ENCODE data around the gene MEGF9. TPM values are rescaled to one million over a fixed set of nuclear protein-coding genes. Genes with fewer than 3 reads are reported as not detected.
A peak's percentile ranks its signal among the peaks of the same experiment; 100 is the strongest.

MEGF9 gene
- polyA plus RNA-seq, 3 donors, result 19.7 to 22.1 (median 20.9) TPM

GRCh38 chr9:120734607-120735410 is 20.5 kb upstream of the MEGF9 start:
- DNase-seq (ENCODE audit: low read depth in 3 of 3, low spot score in 2 of 3), result no peak

- DNase-seq (ENCODE audit: low read depth in 3 of 3, low spot score in 2 of 3), result no peak
These were observed 18.9 kb upstream of the MEGF9 start for GRCh38 chr9:120733190-120733589.

DNA sequence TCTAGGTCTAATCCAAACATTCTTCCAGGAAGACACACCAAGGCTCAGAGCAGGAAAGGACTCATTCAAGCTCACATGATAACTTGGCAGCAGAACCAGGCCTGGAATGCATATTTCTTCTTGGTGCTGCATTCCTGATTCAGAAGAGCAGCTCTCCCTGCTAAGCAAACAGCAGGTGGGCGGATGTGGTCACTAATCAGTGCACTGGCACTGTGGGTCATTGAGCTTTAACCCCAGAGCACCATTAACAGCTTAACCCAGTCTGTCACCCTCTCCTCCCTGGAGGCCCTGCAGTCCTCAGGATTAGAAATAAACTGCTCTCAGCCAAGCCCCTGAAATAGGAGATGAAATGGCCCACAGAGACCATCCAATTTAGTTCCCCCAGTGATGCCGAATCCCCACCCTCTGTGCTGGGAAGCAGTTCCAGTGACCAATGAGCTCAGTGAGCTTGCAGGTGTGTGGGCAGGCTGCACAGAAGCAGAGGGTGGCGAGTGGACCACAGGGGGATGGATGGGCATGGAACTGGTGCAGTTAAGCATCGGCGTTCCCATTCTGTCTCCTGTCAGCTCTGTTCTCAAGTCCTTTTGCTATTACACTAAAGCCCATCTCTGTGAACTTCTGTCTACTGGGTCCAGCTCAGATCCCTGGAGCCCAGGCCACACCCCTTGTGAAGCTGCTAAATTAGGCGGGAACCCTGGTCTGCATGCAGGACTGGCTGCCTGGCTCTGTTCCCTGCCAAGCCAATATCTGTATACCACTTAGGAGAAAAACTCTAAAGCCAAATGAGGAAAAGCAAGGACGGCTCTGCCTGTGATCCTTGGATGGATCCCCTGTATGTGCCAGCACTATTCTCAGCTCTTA is 16.6 kb upstream of the MEGF9 start:
- DNase-seq (ENCODE audit: low read depth in 3 of 3, low spot score in 2 of 3), result no peak

GRCh38 chr9:120729791-120730241 is 15.5 kb upstream of the MEGF9 start:
- DNase-seq (ENCODE audit: low read depth in 3 of 3, low spot score in 2 of 3), result no peak

DNA sequence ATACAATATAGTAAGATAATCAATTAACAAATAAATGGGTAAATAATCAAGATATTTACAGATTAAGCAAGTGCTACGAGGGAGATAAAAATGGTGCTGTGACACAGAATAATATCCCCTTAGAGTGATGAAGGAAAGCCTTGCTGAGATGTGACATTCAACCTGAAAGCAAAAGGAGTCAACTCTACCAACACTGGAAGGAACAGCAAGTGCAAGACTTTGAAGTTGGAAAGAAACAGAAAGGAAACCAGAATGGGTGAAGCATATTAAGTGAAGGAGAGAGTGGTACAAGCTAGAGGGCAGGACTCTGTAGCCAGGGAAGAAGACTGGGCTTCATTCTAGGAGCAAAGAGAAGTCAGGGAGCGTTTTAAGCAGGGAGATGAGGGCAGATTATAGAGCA is 12.2 kb upstream of the MEGF9 start:
- no peak for DNase-seq (ENCODE audit: low read depth in 3 of 3, low spot score in 2 of 3)

DNA sequence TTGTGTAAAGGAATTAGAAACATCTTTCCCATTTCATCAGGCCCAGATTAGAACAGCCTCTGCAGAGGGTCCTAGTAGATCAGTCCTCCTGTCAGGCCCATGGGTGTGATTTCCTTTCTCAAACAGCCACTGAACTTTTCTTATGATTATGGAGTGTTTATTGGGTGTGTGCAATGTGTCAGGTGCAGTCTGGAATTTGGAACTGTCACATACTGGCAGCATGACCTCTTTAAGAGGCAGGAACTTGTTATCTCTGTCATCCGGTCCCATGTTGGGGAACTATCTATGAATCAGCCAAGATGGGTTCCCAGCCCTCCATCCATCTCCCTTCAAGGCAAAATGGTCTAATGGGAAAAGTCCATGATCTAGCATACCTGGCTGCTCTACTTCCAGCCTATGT is 11.6 kb upstream of the MEGF9 start:
- no peak for DNase-seq (ENCODE audit: low read depth in 3 of 3, low spot score in 2 of 3)

GRCh38 chr9:120724757-120725400 is 10.6 kb upstream of the MEGF9 start:
- DNase-seq (ENCODE audit: low read depth in 3 of 3, low spot score in 2 of 3), result no peak

GRCh38 chr9:120723565-120723964 is 9.3 kb upstream of the MEGF9 start:
- DNase-seq (ENCODE audit: low read depth in 3 of 3, low spot score in 2 of 3), result no peak

GRCh38 chr9:120720404-120720803 is 6.1 kb upstream of the MEGF9 start:
- DNase-seq (ENCODE audit: low read depth in 3 of 3, low spot score in 2 of 3), result no peak

DNA sequence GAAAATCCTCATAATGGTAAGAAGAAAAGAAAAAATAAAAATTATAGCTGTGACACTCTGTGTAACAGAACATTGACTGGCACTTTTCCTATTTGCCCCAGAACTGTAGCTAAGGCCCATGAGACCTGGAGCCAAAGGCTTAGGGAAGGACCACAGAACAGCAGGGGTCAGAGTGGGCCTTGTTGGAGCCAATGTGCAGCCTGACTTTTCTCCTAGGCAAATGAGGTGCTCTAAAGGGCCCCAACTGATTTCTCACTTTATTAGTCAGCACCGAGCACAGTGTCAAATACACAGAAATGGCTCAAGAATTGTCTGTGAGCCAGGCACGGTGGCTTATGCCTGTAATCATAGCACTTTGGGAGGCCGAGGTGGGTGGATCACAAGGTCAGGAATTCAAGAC is 4.0 kb upstream of the MEGF9 start:
- DNase-seq (ENCODE audit: low read depth in 3 of 3, low spot score in 2 of 3), result no peak

GRCh38 chr9:120717176-120717575 is 2.9 kb upstream of the MEGF9 start:
- no peak for DNase-seq (ENCODE audit: low read depth in 3 of 3, low spot score in 2 of 3)

- no peak for DNase-seq (ENCODE audit: low read depth in 3 of 3, low spot score in 2 of 3)
These were observed 2.2 kb upstream of the MEGF9 start for GRCh38 chr9:120716483-120716882.

DNA sequence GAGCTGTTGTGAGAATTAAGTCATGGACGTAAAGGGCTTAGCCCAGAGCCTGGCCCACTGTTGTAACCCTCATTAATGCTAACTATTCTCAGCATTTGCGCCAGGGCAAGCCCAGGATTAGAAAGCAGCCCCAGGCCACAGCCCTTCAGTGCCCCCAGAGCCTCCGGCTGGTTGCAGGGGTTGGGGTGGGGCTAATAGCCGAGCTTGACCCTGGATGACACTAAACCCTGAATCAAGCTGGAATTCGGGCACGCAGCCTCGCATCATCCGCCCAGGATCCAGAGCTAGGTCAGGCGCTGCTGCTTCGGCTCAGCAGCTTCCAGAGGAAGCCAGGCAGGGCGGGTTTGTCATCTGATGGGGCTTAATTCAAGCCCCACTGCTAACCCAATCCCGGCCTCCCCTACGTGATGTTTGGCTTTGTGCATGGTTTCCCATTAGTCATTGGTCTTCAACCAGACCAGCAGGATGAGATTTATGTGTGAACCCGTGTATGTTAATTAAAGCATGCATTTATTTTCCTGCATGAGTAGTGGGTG is 1.2 kb upstream of the MEGF9 start:
- DNase-seq (ENCODE audit: low read depth in 3 of 3, low spot score in 2 of 3), result peak in 1 of 3 donors; percentile 61

DNA sequence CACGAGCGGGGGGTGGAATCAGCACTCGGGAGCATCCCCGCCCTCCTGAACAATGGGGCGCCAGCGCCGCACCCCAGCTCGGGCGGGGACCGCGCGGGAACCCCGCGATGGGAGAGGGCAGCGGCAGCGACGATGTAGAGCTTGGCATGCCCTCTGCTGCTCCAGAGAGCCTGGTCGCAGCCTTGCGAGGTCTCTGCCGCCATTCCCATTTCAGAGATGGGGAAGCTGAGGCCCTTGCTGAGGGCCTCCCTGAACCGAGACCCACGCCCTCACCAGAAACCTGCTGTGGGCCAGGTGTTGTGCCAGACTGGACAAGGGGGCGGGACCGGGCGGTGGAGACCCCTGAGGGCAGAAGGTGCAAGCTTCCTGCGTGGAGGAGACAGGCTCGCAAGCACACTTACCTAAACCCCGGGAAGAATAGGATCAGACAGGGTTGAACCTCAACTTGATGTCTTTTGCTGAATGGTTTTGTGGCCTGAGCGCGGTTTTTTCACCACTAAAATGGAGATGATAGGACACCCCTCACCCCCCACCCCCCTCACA is 647 bp upstream of the MEGF9 start:
- DNase-seq (ENCODE audit: low read depth in 3 of 3, low spot score in 2 of 3), result no peak

DNA sequence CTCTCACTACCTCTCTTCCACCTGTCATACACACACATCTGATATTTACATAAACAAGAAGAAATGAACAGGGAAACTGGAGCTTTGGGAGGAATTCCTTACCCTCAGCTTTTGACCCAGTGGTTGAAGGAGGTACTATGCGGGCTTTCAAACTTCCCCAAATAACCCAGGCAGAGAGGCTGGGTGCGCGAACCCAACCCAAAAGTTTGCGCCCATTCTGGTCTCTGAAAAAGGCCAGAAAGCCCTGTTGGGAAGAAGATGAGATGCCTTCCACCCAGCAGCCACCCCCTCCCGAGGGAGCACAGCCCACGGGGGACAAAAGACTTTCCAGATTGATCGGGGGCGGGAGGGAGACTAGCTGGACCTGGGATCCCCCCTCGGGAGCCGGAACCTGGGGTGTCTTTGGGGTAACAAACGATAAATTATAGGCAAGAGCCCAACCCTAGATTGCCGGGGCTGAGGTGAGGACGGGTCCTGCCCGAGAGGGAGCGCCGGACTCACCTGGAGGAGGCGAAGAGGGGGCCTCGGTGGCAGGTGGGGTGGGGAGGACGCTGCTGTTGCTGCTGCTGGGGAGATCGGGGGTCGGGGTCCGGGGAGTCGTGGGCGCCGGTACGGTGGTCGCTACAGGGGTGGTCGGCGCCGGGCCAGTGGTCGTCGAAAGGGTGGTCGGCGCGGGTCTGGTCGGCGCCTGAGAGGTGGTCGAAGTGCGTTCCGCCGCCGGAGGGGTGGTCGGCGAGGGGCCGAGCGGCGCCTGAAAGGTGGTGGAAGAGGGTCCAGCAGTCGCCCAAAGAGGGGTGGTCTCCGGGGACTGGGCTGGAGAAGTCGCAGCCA is 798 bp downstream of the MEGF9 start:
- DNase-seq (ENCODE audit: low read depth in 3 of 3, low spot score in 2 of 3), result no peak

- no peak for DNase-seq (ENCODE audit: low read depth in 3 of 3, low spot score in 2 of 3)
These were observed 1.7 kb downstream of the MEGF9 start for GRCh38 chr9:120712539-120713031.

DNA sequence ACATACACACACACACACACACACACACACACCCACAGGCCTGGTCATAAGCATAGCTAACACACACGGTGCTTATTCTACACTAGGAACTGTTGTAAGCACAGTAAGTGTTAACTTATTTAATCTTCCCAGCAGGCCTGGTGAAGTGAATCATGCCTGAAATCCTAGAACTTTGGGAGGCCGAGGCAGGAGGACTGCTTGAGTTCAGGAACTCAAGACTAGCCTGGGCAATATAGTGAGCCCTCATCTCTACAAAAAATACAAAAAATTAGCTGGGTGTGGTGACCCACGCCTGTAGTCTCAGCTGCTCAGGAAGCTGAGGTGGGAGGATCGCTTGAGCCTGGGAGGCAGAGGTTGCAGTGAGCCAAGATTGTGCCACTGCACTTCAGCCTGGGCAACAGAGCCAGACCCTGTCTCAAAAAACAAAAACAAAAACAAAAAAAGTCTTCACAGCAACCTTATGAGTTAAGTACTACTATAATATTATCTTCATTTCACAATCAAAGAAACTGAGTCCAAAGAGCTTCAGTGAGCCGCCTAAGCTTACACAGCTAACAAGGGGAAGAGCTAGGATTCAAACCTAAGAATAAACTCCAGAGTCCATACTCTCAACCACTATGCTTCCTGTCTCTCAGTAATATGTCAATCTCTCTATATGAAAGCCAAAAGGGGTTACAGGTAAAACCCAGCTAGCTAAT is 2.3 kb downstream of the MEGF9 start:
- DNase-seq (ENCODE audit: low read depth in 3 of 3, low spot score in 2 of 3), result no peak

GRCh38 chr9:120711354-120711753 is 2.9 kb downstream of the MEGF9 start:
- no peak for DNase-seq (ENCODE audit: low read depth in 3 of 3, low spot score in 2 of 3)

Measured in right renal cortex interstitium (tissue), 3 donors.